HG03571 (cell line): ENCODE data around the gene TATDN2.
A peak's percentile ranks its signal among the peaks of the same experiment; 100 is the strongest.
"Not testable (repeated sequence)": the region's sequence is repeated elsewhere in the genome, so short reads cannot be mapped to it uniquely, and the experiment has no call there.

Source experiments
- ATAC-seq: cut with Tn5 transposase; IDR thresholded peaks from one replicate; pipeline ENCODE4 v1.9.1; 2021; ENCODE audit not compliant: unreplicated experiment

Gene TATDN2

DNA sequence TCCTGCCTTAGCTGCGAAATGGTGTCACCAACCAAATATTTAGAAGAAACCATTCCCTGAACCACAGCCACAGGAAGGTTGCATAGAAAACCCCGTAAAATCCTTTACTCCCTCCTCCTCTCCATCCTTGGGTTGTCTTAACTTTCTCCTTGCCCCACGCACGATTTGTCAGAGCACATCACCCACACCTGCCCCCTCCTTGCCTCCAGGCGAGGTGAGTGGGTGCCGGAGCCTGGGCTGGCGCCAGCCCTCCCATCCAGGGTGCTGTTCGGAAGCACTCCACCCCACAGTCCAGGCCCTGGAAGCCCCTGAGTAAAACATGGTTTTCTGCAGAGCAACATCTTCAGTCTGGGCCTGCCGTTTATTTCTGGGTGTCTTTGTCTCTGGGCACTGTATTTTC lies 40.8 kb downstream of the TATDN2 start:
- ATAC-seq: no peak

DNA sequence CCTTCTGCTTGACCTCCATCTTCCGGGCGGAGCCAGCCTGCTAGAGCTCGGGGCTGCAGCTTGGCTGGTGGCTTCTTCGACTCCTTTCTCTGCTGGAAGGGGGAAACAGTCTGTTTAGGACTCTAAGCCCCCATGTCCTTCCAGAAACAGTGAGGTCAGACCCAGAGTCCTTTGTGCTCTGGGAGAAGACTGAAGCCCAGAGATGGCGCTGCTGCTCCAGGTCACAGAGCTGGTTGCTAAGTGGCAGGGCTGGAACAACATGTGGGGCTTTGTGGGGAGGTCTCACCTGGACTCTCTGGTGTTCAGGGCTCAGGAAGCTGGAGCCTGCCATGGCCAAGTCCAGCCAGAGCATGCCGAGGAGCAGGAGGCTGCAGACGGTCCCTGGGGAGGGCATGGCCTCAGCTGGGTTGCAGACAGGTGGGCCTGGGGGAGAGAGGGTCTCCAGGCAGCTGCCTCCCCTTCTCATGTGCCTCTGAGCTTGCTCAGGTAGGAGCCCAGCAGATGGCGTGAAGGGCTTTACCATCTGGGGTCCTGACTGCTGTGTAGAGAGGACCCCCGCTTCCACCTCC lies 41.6 kb downstream of the TATDN2 start:
- ATAC-seq: no peak

DNA sequence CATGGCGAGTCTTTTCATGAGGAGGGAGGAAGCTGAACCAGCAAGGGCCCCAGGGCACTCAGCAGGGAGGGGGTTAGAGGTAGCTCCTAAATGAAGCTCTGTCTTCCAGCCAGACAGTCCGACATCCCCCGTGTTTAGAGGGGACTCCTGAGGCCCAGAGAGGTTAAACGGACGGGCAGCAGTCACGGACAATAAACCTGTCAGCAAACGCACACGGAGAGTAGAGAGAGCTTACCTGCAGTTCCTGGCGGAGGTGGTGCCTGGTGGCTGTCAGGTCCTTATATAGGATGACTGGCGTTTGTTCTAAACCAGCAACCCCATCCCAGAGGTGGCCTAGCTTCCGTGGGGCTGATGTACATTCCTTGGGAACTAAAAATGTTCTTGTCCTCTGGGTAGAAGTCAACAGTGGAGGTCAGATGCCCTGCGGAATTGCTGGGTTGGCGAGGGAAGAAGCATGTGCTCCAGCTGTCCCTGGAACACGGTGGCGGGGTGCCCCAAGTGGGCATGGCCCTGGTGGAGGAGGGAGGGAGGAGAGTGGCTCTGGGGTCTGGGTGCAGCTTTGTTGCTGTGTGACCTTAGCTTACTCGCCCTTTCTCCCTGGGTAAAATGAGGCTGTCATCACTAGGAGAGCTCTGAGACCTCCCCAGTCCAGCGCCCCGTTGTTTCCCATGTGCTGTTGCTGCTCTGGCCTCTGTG lies 42.4 kb downstream of the TATDN2 start:
- no peak for ATAC-seq

- ATAC-seq: no peak
Measured at GRCh38 chr3:10291641-10292040, 43.4 kb downstream of the TATDN2 start.

- ATAC-seq: no peak
Measured at GRCh38 chr3:10292505-10293419, 44.5 kb downstream of the TATDN2 start, which contains the start of gene GHRL. Gene GHRL (minus strand): TSS chr3:10292947. CDS start chr3:10290180, 2,767 bp downstream.

DNA sequence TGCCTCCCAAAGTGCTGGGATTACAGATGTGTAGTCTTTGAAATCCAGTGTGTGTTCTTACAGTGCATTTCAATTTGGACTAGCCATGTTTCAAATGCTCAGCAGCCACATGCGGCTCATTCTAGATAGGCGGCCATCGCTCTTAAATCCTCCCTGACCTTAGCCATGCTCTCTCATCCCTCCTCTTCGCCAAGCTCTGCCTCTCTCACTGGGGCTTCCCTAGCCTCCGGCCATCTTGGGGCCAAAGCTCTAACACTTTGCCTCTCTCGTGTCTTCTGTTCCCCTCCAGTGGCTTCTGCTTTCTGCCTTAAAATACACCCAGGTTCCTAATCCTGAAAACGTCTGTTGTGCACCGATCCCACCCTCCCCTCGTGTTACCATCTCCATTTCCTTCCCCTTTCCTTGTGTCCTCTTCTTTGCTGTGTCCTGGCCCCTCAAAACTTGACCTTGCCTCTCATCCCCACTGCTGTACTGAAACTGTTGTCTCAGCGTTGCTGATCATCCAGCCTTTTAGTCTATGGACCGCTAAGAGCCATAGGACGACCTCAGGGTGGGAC lies 45.8 kb downstream of the TATDN2 start:
- ATAC-seq: no peak

- ATAC-seq: not testable (repeated sequence)
Measured at GRCh38 chr3:10298064-10298463, 49.8 kb downstream of the TATDN2 start.

DNA sequence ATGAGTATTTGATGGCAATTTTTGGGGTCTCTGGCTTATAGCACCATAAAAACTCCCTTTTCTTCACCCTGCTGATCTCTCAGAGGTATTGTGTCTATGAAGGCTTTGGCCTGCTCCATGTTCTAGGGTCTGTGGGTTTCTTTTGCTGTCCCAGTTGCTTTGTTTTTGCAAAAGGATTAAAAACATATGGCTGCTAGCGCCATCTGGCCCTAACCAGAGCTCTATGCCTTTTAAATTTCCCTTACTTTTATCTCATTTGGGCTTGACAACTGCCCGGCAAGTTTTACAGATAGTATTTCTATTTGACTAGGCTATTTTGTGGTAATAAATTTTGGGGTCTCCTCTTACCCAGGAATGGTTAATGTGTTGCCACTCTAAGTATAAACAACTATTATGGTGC lies 50.9 kb downstream of the TATDN2 start:
- ATAC-seq: no peak

DNA sequence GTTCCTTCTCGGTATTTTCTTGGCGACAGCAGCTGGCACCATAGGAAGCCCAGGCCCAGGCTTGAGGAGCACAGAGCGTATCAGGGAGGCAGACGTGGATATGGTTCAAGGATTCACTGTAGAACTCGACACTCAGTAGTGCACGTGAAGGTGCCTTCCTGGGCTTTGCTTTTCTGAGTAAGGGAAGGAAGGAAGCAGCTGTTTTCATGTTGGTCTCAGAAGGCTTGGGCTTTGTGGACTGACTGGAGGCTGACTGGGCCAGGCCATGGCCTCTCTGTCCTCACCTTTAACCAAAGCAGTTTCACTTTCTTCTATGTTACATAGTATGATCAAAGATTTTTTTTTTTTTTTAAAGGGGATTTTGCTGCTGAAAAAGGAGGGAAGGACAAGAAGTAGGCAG lies 51.4 kb downstream of the TATDN2 start:
- peak; percentile 68 for ATAC-seq

DNA sequence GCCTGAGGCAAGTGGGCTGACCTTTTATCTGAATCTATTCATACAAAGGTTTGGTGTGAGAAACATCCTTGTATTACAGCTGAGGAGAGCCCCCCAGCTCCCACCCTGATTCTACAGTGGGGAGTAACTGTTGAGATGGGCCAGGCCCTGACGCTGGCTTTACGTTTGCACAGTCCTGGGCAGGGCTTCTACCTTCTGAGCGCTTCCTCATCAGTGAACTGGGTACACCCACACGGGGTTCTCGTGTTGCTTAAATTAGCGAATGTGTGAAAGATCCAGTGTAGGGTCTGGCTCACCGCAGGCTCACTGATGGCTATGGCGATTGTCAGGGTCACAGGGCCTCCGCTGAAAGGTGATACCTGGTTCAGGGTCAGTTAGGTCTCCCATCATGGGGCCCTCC lies 51.8 kb downstream of the TATDN2 start:
- no peak for ATAC-seq

DNA sequence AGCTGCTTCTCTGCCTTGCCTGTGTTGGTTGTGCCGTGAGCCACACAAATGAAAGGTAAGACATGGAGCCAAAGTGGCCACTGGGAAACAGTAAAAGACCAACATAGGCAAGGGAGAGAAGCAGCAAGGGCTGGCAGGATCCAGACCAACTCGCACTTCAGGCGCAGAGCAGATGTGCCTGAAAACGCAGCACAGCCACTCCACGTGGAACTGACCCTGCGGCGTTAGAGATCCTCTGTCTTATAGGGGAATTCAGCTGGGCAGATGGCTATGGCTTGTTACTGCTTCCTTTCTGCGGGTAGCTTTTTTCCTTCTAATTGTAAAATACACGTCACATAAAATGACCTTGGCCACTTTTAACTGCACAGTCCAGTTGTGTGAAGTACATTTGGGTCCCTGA lies 54.8 kb downstream of the TATDN2 start:
- ATAC-seq: no peak

DNA sequence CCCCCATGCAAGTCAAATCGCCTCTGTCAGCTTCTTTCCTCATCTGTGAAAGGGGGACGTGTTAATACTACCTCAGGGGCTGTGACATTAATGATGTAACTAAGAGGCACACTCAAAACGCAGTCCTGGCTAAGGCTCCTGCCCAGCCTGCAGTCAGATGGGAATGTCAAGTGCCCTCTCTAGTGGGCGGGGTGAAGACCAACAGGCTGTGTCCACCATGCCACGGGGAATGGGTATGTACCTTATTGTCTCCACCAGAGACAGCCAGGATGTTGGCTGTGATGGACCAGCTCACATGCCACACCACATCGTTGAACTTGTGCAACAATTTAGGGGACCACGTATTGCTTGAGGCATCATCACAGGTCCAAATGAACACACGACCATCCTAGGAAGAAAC lies 55.5 kb downstream of the TATDN2 start:
- no peak for ATAC-seq

- ATAC-seq: no peak
Measured at GRCh38 chr3:10304905-10305304, 56.6 kb downstream of the TATDN2 start.

DNA sequence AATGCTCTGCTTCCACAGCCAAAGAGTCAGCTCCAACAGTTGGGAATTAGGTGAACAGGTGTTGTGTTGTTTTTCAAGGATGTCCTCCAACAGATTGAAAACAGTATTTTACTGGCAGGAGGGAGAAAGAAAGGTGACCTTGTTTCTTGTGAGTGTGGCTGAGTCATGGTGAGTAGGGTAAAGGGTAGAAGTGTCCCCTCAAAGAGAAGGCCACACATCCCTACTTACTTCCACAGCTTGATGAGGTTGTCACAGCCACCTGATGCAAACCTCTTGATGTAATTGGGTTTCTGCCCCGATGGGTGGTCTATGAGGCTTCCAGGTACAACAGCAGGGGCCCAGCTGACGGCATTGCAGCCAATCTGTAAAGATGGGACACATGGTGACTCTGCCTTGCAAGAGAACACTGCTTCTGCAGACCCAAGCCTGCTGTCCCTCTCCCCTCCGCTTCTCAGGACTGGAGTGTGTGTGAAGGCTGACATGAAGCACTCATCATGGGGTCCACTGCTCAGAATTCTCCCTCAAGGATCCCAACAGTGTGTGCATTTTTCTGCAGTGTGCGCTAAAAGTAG lies 57.2 kb downstream of the TATDN2 start:
- ATAC-seq: no peak

DNA sequence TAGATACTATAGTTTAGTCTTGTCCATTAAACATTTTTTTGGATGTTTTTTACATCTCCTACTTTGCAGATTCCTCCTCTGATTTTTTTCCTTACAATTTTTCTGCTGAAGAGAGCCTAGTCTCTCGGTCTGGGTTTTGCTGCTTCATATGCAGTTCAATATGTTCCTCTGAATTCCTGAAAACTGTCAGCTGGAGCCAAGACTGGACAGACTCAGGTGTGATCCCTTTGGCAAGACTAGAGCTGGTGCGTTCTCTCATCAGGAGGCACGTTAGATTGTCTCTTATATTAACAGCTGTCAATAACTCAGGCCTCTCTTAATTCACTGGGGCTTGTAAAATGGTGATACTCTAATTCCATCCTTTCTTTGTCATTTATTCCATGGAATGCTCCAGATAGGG lies 57.9 kb downstream of the TATDN2 start:
- no peak for ATAC-seq

DNA sequence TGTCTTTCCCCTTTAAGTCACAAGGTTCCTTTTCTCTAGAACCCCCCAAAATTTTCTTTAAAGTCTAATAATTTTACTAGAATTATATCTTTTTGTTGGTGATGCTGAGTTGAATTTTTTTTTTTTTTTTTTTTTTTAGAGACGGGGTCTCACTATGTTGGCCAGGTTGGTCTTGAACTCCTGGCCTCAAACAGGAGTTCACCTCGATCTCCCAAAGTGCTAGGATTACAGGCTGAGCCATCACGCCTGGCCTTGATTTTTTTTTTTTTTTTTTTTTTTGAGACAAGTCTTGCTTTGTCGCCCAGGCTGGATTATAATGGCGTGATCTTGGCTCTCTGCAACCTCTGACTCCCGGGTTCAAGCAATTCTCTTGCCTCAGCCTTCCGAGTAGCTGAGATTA lies 60.4 kb downstream of the TATDN2 start:
- ATAC-seq: no peak

GRCh38 chr3:10309736-10310135 lies 61.5 kb downstream of the TATDN2 start:
- ATAC-seq: no peak

GRCh38 chr3:10310578-10310977 lies 62.3 kb downstream of the TATDN2 start:
- ATAC-seq: no peak

GRCh38 chr3:10311710-10312109 lies 63.5 kb downstream of the TATDN2 start:
- no peak for ATAC-seq

DNA sequence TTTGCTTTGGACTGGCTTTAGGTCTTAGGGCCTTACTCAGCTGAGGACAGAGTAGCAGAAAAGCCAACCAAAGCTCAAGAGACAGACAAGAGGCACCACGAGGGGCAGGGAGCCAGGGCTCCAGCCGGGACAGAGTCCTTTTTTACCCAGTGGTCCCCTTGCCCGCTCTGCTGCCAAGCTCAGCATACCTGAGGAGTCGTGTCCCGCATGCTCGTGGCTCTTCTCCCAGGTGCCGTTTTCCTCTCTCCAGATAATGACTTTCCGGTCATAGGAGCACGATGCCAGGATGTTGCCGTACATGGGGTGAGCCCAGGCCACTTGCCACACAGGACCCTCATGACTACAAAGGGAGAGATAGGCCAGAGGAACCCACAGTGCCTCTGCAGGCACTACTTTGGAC lies 64.1 kb downstream of the TATDN2 start:
- no peak for ATAC-seq

- no peak for ATAC-seq
Measured at GRCh38 chr3:10312861-10313260, 64.6 kb downstream of the TATDN2 start.
